HPDE6-E6E7 (cell line): ENCODE measurements around the gene FGFBP1.
"Not testable (repeated sequence)": the region's sequence is repeated elsewhere in the genome, so short reads cannot be mapped to it uniquely, and the experiment has no call there.

Experiments
- DNase-seq: peaks from one replicate; pipeline ENCODE4 v3.0.0; 2011; ENCODE audit warnings: missing footprints; ENCODE audit errors: extremely low spot score

Gene FGFBP1

GRCh38 chr4:15945516-15945915 lies 7.0 kb upstream of the FGFBP1 start:
- no peak for DNase-seq

- DNase-seq = no peak
Observed at GRCh38 chr4:15944895-15945294, 6.4 kb upstream of the FGFBP1 start.

GRCh38 chr4:15942283-15942682 lies 3.7 kb upstream of the FGFBP1 start:
- no peak for DNase-seq

- DNase-seq = peak; percentile 78
Observed at GRCh38 chr4:15938182-15938581, 358 bp downstream of the FGFBP1 start.

GRCh38 chr4:15936495-15936894 lies 2.0 kb downstream of the FGFBP1 start:
- DNase-seq = no peak

GRCh38 chr4:15935504-15936402 lies 2.8 kb downstream of the FGFBP1 start:
- DNase-seq = no peak

- DNase-seq = no peak
Observed at GRCh38 chr4:15934259-15934658, 4.3 kb downstream of the FGFBP1 start.

GRCh38 chr4:15931451-15932210 lies 6.9 kb downstream of the FGFBP1 start:
- DNase-seq = no peak

- no peak for DNase-seq
Observed at GRCh38 chr4:15930314-15930713, 8.2 kb downstream of the FGFBP1 start.

GRCh38 chr4:15929540-15929939 lies 9.0 kb downstream of the FGFBP1 start:
- DNase-seq = no peak

- no peak for DNase-seq
Observed at GRCh38 chr4:15928883-15929282, 9.7 kb downstream of the FGFBP1 start.

GRCh38 chr4:15926486-15926885 lies 12.1 kb downstream of the FGFBP1 start:
- no peak for DNase-seq

GRCh38 chr4:15925830-15926229 lies 12.7 kb downstream of the FGFBP1 start:
- no peak for DNase-seq

GRCh38 chr4:15921592-15921932 lies 17.0 kb downstream of the FGFBP1 start:
- DNase-seq = no peak

- peak; percentile 76 for DNase-seq
Observed at GRCh38 chr4:15920723-15921591, 17.6 kb downstream of the FGFBP1 start.

GRCh38 chr4:15918484-15919129 lies 19.9 kb downstream of the FGFBP1 start:
- DNase-seq = no peak

GRCh38 chr4:15917297-15917696 lies 21.2 kb downstream of the FGFBP1 start:
- DNase-seq = no peak

- DNase-seq = not testable (repeated sequence)
Observed at GRCh38 chr4:15916358-15916757, 22.2 kb downstream of the FGFBP1 start.

GRCh38 chr4:15914736-15915135 lies 23.8 kb downstream of the FGFBP1 start:
- no peak for DNase-seq

- DNase-seq = no peak
Observed at GRCh38 chr4:15914291-15914690, 24.2 kb downstream of the FGFBP1 start.

- DNase-seq = peak; percentile 70
Observed at GRCh38 chr4:15913631-15913970, 24.9 kb downstream of the FGFBP1 start.
